HFFc6 (cell line): ENCODE measurements around the gene GABPB1. TPM values are rescaled to one million over a fixed set of nuclear protein-coding genes. Genes with fewer than 3 reads are reported as not detected.
"Not testable (repeated sequence)": the region's sequence is repeated elsewhere in the genome, so short reads cannot be mapped to it uniquely, and the experiment has no call there.

ENCODE experiments used
- DNase-seq: peaks from one replicate; pipeline ENCODE4 v3.0.0-alpha.2; 2018
- H3K27ac Mint-ChIP-seq: 2 replicates; pipeline ENCODE4 v1.8.0; 2020; ENCODE audit warnings: mild to moderate bottlenecking, mixed read lengths
- H3K27me3 Mint-ChIP-seq: 2 replicates; pipeline ENCODE4 v1.8.0; 2021; ENCODE audit warnings: mild to moderate bottlenecking, moderate library complexity, mixed read lengths; ENCODE audit not compliant: insufficient read depth
- H3K36me3 Mint-ChIP-seq: 2 replicates; pipeline ENCODE4 v1.8.0; 2021; ENCODE audit warnings: low read depth, mixed read lengths
- H3K4me1 Mint-ChIP-seq: 2 replicates; pipeline ENCODE4 v1.8.0; 2020; ENCODE audit warnings: low read depth, mixed read lengths
- H3K4me3 Mint-ChIP-seq: 2 replicates; pipeline ENCODE4 v1.8.0; 2020; ENCODE audit warnings: mild to moderate bottlenecking, moderate library complexity, mixed read lengths
- H3K9me3 Mint-ChIP-seq: 2 replicates; pipeline ENCODE4 v1.8.0; 2020; ENCODE audit warnings: mild to moderate bottlenecking, mixed read lengths
- long read RNA-seq: library from polyadenylated mRNA; unstranded; transcript quantifications from one replicate; pipeline ENCODE4 v2.0.0, GENCODE V29; 2019
- total RNA-seq, 6 experiments: library from RNA; stranded (reverse); fragmentation: NEBNext Ultra II Directional; extraction: Animal tissue kit (Norgen Biotek cat#: 25700); gene quantifications; 2 replicates in 1 of 6; 3 replicates in 5 of 6; pipeline ENCODE4 v1.2.3, GENCODE V29; 2021
- TF ChIP-seq, protein P1 (sequence below): fragments of 200-600 bp; sonication (generic); IDR thresholded peaks from 2 replicates; pipeline ENCODE4 v1.5.0; 2021; ENCODE audit warnings: antibody characterized with exemption, mild to moderate bottlenecking

Gene GABPB1
- 10 to 100 TPM; 20.8 to 28.4 (median 25.3) TPM for total RNA-seq
- long read RNA-seq, full-length matches to known transcripts, result 24 of 30 reads
- long read RNA-seq, partial matches to known transcripts, result 1 of 30 reads
- long read RNA-seq, other reads (novel, unspliced or antisense), result 5 of 30 reads

DNA sequence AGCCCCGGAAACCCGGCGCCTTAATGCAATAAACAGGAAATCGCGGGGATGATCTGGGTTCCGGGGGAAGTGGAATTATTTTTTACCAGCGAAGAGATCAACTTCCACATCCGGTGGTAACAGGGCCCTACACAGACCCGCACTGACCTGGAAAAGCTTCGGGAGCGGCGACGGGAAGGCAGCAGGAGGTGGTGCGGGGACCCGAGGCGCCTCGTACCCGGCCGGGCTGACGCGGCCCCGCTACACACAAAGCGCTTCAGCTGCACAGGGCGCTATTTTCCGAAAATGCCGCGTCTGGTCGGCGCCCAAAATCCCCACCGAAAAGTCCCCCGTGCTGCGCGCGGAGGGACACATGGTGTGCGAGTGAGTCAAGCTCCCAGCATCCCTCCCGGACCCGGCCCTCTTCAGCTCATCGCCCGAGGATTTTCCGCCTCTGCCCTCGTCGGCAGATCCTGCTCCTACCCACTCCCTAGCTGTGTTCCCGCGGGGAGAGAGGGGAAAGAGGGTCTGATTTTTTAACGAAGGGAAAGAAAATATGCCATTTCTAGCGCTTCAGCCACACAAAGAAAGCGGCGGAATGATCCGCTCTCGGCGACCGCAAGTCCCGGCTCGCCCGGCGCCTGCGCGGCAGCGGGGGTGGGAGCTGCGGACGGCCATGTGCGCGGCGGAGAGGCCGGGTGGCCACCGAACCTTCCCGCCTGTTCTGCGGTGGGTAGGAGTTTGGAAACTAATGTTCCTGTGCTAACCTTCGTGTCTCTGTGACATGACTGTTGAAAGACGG, at the start of gene GABPB1:
TSS of gene GABPB1 (minus strand) at position 361 of the 781 bp plus-strand sequence. CDS start 45,400 bp downstream, outside the sequence.
- H3K4me3 Mint-ChIP-seq, result peak within 1 kb of the TSS; percentile 99
- H3K27ac Mint-ChIP-seq, result peak within 1 kb of the TSS; percentile 100
- TF ChIP-seq, protein P1, sequence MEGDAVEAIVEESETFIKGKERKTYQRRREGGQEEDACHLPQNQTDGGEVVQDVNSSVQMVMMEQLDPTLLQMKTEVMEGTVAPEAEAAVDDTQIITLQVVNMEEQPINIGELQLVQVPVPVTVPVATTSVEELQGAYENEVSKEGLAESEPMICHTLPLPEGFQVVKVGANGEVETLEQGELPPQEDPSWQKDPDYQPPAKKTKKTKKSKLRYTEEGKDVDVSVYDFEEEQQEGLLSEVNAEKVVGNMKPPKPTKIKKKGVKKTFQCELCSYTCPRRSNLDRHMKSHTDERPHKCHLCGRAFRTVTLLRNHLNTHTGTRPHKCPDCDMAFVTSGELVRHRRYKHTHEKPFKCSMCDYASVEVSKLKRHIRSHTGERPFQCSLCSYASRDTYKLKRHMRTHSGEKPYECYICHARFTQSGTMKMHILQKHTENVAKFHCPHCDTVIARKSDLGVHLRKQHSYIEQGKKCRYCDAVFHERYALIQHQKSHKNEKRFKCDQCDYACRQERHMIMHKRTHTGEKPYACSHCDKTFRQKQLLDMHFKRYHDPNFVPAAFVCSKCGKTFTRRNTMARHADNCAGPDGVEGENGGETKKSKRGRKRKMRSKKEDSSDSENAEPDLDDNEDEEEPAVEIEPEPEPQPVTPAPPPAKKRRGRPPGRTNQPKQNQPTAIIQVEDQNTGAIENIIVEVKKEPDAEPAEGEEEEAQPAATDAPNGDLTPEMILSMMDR, result no peak
- peaks cover 50% of the 10 kb centered on the region for H3K36me3 Mint-ChIP-seq
- H3K4me1 Mint-ChIP-seq, result peaks cover 41% of the 10 kb centered on the region
- H3K27me3 Mint-ChIP-seq, result peaks cover 7% of the 10 kb centered on the region
- no peaks in the 10 kb centered on the region for H3K9me3 Mint-ChIP-seq
- peak; percentile 86 for DNase-seq

DNA sequence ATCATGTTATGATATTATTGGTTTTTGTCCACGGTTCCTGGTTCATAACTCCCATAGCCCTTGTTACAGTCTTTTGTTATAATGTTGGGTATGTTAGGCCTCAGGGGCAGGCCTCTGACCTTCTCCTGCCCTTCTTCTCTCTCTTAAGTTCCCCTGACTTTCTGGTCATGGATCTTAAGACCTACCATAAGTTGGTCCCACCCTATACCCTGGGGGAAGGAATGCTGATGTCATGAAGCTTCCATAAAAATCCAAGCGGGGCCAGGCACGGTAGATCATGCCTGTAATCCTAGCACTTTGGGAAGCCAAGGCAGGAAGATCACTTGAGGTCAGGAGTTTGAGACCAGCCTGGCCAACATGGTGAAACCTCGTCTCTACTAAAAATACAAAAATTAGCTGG, 36.6 kb upstream of the GABPB1 start:
- not testable (repeated sequence) for H3K9me3 Mint-ChIP-seq, DNase-seq, H3K4me3 Mint-ChIP-seq, H3K36me3 Mint-ChIP-seq, H3K27me3 Mint-ChIP-seq
- Mint-ChIP-seq H3K27ac (peak overlapping the region; percentile 60; the same call in 1 of the 2 replicates), H3K4me1 (peaks cover 15% of the 10 kb centered on the region)

DNA sequence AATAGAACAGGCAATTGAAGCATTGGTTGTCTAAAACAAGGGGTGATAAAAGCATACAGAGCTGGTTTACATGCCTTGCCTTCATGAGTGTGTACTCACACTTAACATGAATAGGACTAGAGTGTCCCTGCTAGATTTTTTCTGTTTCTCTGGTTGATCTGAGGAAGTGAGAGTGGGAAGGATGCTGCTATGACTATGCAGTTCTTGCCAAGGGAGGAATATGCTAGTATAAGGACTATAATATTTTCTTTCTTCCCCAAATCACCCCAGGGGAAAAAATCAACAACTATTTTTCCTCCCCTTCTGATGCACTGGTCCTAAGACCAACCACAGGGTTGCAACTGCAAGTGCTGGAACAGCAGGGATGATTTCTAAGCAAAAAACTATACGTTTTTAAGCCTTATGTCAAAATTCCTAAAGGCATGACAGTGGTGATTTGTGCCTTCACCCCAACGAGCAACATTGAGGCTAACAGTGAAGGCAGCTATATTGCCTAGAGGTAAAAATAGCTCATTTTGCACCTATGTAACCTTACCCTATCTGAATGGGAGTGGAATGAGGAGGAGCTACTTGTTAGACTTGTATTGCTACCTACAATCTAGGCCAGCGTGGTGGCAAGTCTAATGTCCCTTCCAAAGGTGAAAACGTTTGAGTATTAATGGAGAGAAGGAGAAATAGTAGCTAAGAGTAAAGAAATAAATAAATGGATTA, 35.7 kb upstream of the GABPB1 start:
- no peak overlapping the region for H3K27ac Mint-ChIP-seq
- no peaks in the 10 kb centered on the region for H3K9me3 Mint-ChIP-seq
- peaks cover 15% of the 10 kb centered on the region for H3K4me1 Mint-ChIP-seq
- no peaks in the 10 kb centered on the region; the same call in 1 of the 2 replicates for H3K27me3 Mint-ChIP-seq
- no peak overlapping the region for H3K4me3 Mint-ChIP-seq
- H3K36me3 Mint-ChIP-seq, result no peaks in the 10 kb centered on the region
- no peak for DNase-seq
- TF ChIP-seq, protein P1, result no peak

DNA sequence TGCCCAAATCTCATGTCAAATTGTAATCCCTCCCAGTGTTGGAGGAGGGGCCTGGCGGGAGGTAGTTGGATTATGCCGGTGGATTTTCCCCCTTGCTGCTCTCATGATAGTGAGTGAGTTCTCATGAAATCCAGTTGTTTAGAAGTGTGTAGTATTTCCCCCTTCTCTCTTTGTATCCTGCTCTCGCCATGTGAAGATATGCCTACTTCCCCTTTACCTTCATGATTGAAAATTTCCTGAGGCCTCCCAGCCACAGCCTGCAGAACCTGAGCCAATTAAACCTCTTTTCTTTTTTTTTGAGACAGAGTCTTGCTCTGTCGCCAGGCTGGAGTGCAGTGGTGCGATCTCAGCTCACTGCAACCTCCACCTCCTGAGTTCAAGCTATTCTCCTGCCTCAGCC, 27.4 kb upstream of the GABPB1 start:
- H3K4me3 Mint-ChIP-seq, H3K27me3 Mint-ChIP-seq, H3K9me3 Mint-ChIP-seq, H3K27ac Mint-ChIP-seq, H3K36me3 Mint-ChIP-seq, DNase-seq: not testable (repeated sequence)
- H3K4me1 Mint-ChIP-seq, result peaks cover 14% of the 10 kb centered on the region

DNA sequence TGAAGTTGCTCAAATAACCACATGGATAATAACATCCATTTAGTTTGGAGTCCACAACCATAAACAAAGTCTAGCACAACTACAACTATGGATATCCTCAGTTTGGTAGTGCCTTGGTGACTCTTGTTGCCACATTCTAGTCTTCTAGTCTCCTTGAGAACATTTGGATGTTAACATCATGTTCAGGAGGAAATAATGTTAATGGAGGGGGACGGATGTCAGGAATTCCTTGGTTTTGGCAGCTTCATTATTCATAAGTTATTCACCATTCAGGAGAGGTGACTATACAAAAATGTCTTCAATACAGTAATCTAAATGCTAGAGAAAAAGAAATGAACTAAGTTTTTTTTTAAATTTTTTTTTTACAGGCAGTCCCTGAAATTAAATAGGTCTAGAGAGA, 26.4 kb upstream of the GABPB1 start:
- DNase-seq, result no peak
- H3K9me3 Mint-ChIP-seq, result no peaks in the 10 kb centered on the region
- no peaks in the 10 kb centered on the region for H3K36me3 Mint-ChIP-seq
- TF ChIP-seq, protein P1, result no peak
- H3K27me3 Mint-ChIP-seq, result peaks cover 1% of the 10 kb centered on the region
- no peak overlapping the region for H3K27ac Mint-ChIP-seq
- H3K4me1 Mint-ChIP-seq, result peaks cover 14% of the 10 kb centered on the region
- no peak overlapping the region for H3K4me3 Mint-ChIP-seq

DNA sequence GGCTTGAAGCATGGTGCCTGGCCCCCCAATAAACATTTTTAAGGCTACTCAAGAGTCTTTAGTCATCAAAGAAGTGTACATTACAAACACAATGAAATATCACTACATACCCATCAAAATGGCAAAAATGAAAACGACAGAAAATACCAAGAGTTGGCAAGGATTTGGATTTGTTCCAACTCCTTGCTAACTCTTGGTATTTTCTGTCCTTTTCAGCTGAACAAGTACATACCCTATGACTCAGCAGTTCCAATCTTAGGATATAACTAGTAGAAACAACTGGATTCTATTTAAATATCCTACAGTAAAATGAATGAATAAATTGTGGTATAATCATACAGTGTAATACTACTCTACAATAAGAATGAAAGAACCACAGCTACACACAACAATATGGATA, 25.1 kb upstream of the GABPB1 start:
- peak; percentile 25 for DNase-seq
- Mint-ChIP-seq H3K27me3 (peaks cover 1% of the 10 kb centered on the region), H3K36me3 (no peaks in the 10 kb centered on the region), H3K4me3 (no peak overlapping the region), H3K9me3 (no peaks in the 10 kb centered on the region), H3K4me1 (peaks cover 14% of the 10 kb centered on the region), H3K27ac (no peak overlapping the region)
- TF ChIP-seq, protein P1, result no peak

DNA sequence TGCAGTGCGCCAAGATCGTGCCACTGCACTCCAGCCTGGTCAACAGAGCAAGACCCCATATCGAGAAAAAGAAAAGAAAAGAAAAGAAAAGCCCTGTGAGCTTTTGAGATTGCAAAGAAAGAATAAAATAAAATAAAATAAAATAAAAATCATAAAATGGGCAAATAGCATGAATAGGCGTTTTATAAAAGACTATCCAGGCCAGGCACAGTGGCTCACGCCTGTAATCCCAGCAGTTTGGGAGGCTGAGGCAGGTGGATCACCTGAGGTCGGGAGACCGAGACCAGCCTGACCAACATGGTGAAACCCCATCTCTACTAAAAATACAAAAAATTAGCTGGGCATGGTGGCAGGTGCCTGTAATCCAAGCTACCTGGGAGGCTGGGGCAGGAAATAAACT, 24.4 kb upstream of the GABPB1 start:
- H3K4me3 Mint-ChIP-seq, H3K27ac Mint-ChIP-seq, H3K9me3 Mint-ChIP-seq, DNase-seq, H3K36me3 Mint-ChIP-seq, H3K27me3 Mint-ChIP-seq: not testable (repeated sequence)
- H3K4me1 Mint-ChIP-seq, result peaks cover 14% of the 10 kb centered on the region
